ENCODE results near the gene GPHN.

GPHN gene

GRCh38 chr14:66652525-66653106, 144.7 kb downstream of the GPHN start:
- TF ChIP-seq REST (IDR thresholded peaks at IDR 0.05; ENCODE audit: insufficient read depth in 1 of 2, low read depth in 2 of 2, low read length in 2 of 2) (no peak), SIN3A (IDR thresholded peaks at IDR 0.05; ENCODE audit: borderline replicate concordance, insufficient read depth, low read length) (no peak), POLR2AphosphoS5 (IDR thresholded peaks at IDR 0.05; ENCODE audit: low read depth, low read length) (no peak), FOXP2 (optimal IDR thresholded peaks at IDR 0.05; ENCODE audit: borderline replicate concordance, extremely low read depth, extremely low read length, insufficient read depth) (no peak), TAF1 (IDR thresholded peaks at IDR 0.05; ENCODE audit: borderline replicate concordance, insufficient read depth, low read length) (no peak)

- no peak for TF ChIP-seq SIN3A (IDR thresholded peaks at IDR 0.05; ENCODE audit: borderline replicate concordance, insufficient read depth, low read length)
- no peak for TF ChIP-seq TAF1 (IDR thresholded peaks at IDR 0.05; ENCODE audit: borderline replicate concordance, insufficient read depth, low read length)
- TF ChIP-seq FOXP2 (optimal IDR thresholded peaks at IDR 0.05; ENCODE audit: borderline replicate concordance, extremely low read depth, extremely low read length, insufficient read depth) = no peak
- TF ChIP-seq REST (IDR thresholded peaks at IDR 0.05; ENCODE audit: insufficient read depth in 1 of 2, low read depth in 2 of 2, low read length in 2 of 2) = no peak
- no peak for TF ChIP-seq POLR2AphosphoS5 (IDR thresholded peaks at IDR 0.05; ENCODE audit: low read depth, low read length)
These were observed 149.8 kb downstream of the GPHN start for GRCh38 chr14:66657780-66658179.

DNA sequence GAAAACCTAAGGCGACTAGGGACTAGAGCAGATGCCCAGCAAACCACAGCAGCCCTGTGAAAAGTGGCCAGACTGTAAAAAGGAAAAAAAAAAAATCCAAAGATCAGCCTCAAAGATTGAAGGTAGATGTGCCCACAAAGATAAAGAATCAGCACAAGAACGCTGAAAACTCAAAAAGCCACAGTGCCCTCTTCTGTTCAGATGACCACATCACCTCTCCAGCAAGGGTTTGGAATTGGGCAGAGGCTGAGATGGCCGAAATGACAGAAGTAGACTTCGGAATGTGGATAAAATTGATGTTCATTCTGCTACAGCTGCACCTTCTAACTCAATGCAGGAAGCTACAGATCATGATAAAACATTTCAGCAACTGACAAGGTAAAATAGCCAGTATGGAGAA, 154.4 kb downstream of the GPHN start:
- TF ChIP-seq SIN3A (IDR thresholded peaks at IDR 0.05; ENCODE audit: borderline replicate concordance, insufficient read depth, low read length) = no peak

GRCh38 chr14:66677780-66678179, 169.8 kb downstream of the GPHN start:
- no peak for TF ChIP-seq FOXP2 (optimal IDR thresholded peaks at IDR 0.05; ENCODE audit: borderline replicate concordance, extremely low read depth, extremely low read length, insufficient read depth)
- no peak for TF ChIP-seq REST (IDR thresholded peaks at IDR 0.05; ENCODE audit: insufficient read depth in 1 of 2, low read depth in 2 of 2, low read length in 2 of 2)

- TF ChIP-seq TAF1 (IDR thresholded peaks at IDR 0.05; ENCODE audit: borderline replicate concordance, insufficient read depth, low read length) (no peak), FOXP2 (optimal IDR thresholded peaks at IDR 0.05; ENCODE audit: borderline replicate concordance, extremely low read depth, extremely low read length, insufficient read depth) (no peak), SIN3A (IDR thresholded peaks at IDR 0.05; ENCODE audit: borderline replicate concordance, insufficient read depth, low read length) (no peak), POLR2AphosphoS5 (IDR thresholded peaks at IDR 0.05; ENCODE audit: low read depth, low read length) (no peak), REST (IDR thresholded peaks at IDR 0.05; ENCODE audit: insufficient read depth in 1 of 2, low read depth in 2 of 2, low read length in 2 of 2) (no peak)
These were observed 172.3 kb downstream of the GPHN start for GRCh38 chr14:66680216-66680615.

Measured in PFSK-1 (cell line).